MM.1S (cell line): ENCODE data around the gene GRK2.

ENCODE experiments used
- EZH2 ChIP-seq: fragments of 300-600 bp; sonication (generic); optimal IDR thresholded peaks from 2 replicates; pipeline ENCODE3; 2017; ENCODE audit warnings: low read depth, mild to moderate bottlenecking, antibody characterized with exemption, low read length, mixed read lengths
- EZH2phosphoT487 ChIP-seq: fragments of 300-600 bp; sonication (generic); IDR thresholded peaks from 2 replicates; pipeline ENCODE4 v1.6.1; 2018; ENCODE audit warnings: antibody characterized with exemption, low read length
- TF ChIP-seq, protein P1 (sequence below): fragments of 300-600 bp; sonication (generic); IDR thresholded peaks from 2 replicates; pipeline ENCODE4 v1.5.1; 2016; ENCODE audit warnings: antibody characterized with exemption, low read length, mixed read lengths

DNA sequence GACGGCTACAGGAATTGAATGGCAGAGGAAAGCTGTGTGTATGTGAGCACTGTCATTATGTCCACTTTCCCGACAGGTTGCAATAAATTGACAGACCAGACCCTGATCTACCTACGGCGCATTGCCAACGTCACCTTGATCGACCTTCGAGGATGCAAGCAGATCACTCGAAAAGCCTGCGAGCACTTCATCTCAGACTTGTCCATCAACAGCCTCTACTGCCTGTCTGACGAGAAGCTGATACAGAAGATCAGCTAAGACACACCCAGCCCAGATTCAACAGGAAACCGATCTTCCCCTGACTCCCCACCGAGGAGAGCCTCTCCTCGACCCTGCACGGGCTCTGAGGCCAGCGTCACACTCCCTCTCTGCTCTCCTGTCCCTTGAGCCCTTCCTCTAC is 11.5 kb upstream of the GRK2 start:
- TF ChIP-seq, protein P1, sequence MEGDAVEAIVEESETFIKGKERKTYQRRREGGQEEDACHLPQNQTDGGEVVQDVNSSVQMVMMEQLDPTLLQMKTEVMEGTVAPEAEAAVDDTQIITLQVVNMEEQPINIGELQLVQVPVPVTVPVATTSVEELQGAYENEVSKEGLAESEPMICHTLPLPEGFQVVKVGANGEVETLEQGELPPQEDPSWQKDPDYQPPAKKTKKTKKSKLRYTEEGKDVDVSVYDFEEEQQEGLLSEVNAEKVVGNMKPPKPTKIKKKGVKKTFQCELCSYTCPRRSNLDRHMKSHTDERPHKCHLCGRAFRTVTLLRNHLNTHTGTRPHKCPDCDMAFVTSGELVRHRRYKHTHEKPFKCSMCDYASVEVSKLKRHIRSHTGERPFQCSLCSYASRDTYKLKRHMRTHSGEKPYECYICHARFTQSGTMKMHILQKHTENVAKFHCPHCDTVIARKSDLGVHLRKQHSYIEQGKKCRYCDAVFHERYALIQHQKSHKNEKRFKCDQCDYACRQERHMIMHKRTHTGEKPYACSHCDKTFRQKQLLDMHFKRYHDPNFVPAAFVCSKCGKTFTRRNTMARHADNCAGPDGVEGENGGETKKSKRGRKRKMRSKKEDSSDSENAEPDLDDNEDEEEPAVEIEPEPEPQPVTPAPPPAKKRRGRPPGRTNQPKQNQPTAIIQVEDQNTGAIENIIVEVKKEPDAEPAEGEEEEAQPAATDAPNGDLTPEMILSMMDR: no peak
- TF ChIP-seq EZH2 (no peak), EZH2phosphoT487 (no peak)
